ENCODE measurements around the gene EP300. TPM values are rescaled to one million over a fixed set of nuclear protein-coding genes. Genes with fewer than 3 reads are reported as not detected.

EP300 gene
- total RNA-seq, 1 donor from 2014 or later = 53.1 TPM

- Mint-ChIP-seq H3K36me3 (ENCODE audit: low read depth) (peaks cover 39% of the 10 kb centered on the region), H3K27me3 (ENCODE audit: low read depth) (no peaks in the 10 kb centered on the region), H3K9me3 (ENCODE audit: low read depth) (no peaks in the 10 kb centered on the region), H3K27ac (ENCODE audit: unreplicated experiment) (no peak overlapping the region), H3K4me1 (ENCODE audit: low read depth) (no peaks in the 10 kb centered on the region), H3K4me3 (ENCODE audit: unreplicated experiment) (no peak overlapping the region)
- TF ChIP-seq CTCF (IDR thresholded peaks at IDR 0.05) = no peak
- no peak for DNase-seq (ENCODE audit: low spot score)
Measured at GRCh38 chr22:41147722-41148121, 55.3 kb downstream of the EP300 start.

- Mint-ChIP-seq H3K9me3 (ENCODE audit: low read depth) (no peaks in the 10 kb centered on the region), H3K4me1 (ENCODE audit: low read depth) (no peaks in the 10 kb centered on the region), H3K27ac (ENCODE audit: unreplicated experiment) (no peak overlapping the region), H3K36me3 (ENCODE audit: low read depth) (peaks cover 57% of the 10 kb centered on the region), H3K4me3 (ENCODE audit: unreplicated experiment) (no peak overlapping the region), H3K27me3 (ENCODE audit: low read depth) (no peaks in the 10 kb centered on the region)
- no peak for TF ChIP-seq CTCF (IDR thresholded peaks at IDR 0.05)
- no peak for DNase-seq (ENCODE audit: low spot score)
Measured at GRCh38 chr22:41152902-41153301, 60.5 kb downstream of the EP300 start.

GRCh38 chr22:41157083-41157482, 64.7 kb downstream of the EP300 start:
- Mint-ChIP-seq H3K9me3 (ENCODE audit: low read depth) (no peaks in the 10 kb centered on the region), H3K36me3 (ENCODE audit: low read depth) (peaks cover 49% of the 10 kb centered on the region), H3K27me3 (ENCODE audit: low read depth) (no peaks in the 10 kb centered on the region), H3K27ac (ENCODE audit: unreplicated experiment) (no peak overlapping the region), H3K4me1 (ENCODE audit: low read depth) (no peaks in the 10 kb centered on the region), H3K4me3 (ENCODE audit: unreplicated experiment) (no peak overlapping the region)
- no peak for TF ChIP-seq CTCF (IDR thresholded peaks at IDR 0.05)
- no peak for DNase-seq (ENCODE audit: low spot score)

GRCh38 chr22:41169157-41169556, 76.8 kb downstream of the EP300 start:
- Mint-ChIP-seq H3K27ac (ENCODE audit: unreplicated experiment) (no peak overlapping the region), H3K36me3 (ENCODE audit: low read depth) (peaks cover 37% of the 10 kb centered on the region), H3K9me3 (ENCODE audit: low read depth) (no peaks in the 10 kb centered on the region), H3K27me3 (ENCODE audit: low read depth) (no peaks in the 10 kb centered on the region), H3K4me3 (ENCODE audit: unreplicated experiment) (no peak overlapping the region), H3K4me1 (ENCODE audit: low read depth) (no peaks in the 10 kb centered on the region)
- no peak for TF ChIP-seq CTCF (IDR thresholded peaks at IDR 0.05)
- no peak for DNase-seq (ENCODE audit: low spot score)

GRCh38 chr22:41171996-41172395, 79.6 kb downstream of the EP300 start:
- Mint-ChIP-seq H3K27ac (ENCODE audit: unreplicated experiment) (no peak overlapping the region), H3K27me3 (ENCODE audit: low read depth) (no peaks in the 10 kb centered on the region), H3K4me1 (ENCODE audit: low read depth) (peaks cover 12% of the 10 kb centered on the region), H3K36me3 (ENCODE audit: low read depth) (peaks cover 51% of the 10 kb centered on the region), H3K4me3 (ENCODE audit: unreplicated experiment) (no peak overlapping the region), H3K9me3 (ENCODE audit: low read depth) (no peaks in the 10 kb centered on the region)
- DNase-seq (ENCODE audit: low spot score) = no peak
- no peak for TF ChIP-seq CTCF (IDR thresholded peaks at IDR 0.05)
